Body of pancreas (tissue), 4 donors: ENCODE results near the gene PACRG.

Experiments used
- POLR2A ChIP-seq, 3 donors: fragments of 450-650 bp; IDR thresholded peaks; one replicate each; pipeline ENCODE4 v1.6.1; 2016; ENCODE audit warnings: antibody characterized with exemption in 3 of 3, mild to moderate bottlenecking in 2 of 3
- TF ChIP-seq, protein P1 (sequence below), 7 experiments: fragments of 450-650 bp in 4 of 7; fragments of 200-600 bp in 3 of 7; sonication (generic) in 3 of 7; IDR thresholded peaks; one replicate each; pipeline ENCODE4 v1.5.1; 2016 to 2019; ENCODE audit warnings: antibody characterized with exemption in 7 of 7

GRCh38 chr6:162681447-162681846 lies 46.3 kb upstream of the PACRG start:
- no peak for TF ChIP-seq POLR2A (IDR thresholded peaks at IDR 0.05)
- TF ChIP-seq, protein P1, sequence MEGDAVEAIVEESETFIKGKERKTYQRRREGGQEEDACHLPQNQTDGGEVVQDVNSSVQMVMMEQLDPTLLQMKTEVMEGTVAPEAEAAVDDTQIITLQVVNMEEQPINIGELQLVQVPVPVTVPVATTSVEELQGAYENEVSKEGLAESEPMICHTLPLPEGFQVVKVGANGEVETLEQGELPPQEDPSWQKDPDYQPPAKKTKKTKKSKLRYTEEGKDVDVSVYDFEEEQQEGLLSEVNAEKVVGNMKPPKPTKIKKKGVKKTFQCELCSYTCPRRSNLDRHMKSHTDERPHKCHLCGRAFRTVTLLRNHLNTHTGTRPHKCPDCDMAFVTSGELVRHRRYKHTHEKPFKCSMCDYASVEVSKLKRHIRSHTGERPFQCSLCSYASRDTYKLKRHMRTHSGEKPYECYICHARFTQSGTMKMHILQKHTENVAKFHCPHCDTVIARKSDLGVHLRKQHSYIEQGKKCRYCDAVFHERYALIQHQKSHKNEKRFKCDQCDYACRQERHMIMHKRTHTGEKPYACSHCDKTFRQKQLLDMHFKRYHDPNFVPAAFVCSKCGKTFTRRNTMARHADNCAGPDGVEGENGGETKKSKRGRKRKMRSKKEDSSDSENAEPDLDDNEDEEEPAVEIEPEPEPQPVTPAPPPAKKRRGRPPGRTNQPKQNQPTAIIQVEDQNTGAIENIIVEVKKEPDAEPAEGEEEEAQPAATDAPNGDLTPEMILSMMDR (IDR thresholded peaks at IDR 0.05) = no peak
